NCI-H2227 treated with DMSO at 0.1 percent for 48 hours (cell line): Measurements from ENCODE around the gene BCAS3.
A peak's percentile ranks its signal among the peaks of the same experiment; 100 is the strongest.

Source experiments
- DNase-seq: peaks from one replicate; lab custom pipeline; 2025; lab: John Stamatoyannopoulos, UW

BCAS3 gene

DNA sequence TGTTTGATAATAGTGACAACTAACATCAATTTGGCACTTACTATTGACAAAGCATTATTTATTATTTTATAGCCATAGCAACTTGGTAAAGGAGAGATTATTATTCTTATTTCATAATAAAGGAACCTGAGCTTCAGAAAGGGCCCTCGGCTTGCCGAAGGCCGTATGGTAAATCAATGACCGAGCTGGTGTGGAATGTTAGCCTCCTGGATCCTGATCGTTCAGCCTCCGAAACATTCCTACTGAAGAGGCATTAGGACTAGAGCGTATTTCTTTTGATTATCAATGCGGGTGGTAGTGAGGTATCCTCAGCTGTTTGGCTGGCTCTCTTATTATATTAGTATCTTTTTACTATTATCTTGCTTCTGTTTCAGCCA, 522.7 kb downstream of the BCAS3 start:
- no peak for DNase-seq

DNA sequence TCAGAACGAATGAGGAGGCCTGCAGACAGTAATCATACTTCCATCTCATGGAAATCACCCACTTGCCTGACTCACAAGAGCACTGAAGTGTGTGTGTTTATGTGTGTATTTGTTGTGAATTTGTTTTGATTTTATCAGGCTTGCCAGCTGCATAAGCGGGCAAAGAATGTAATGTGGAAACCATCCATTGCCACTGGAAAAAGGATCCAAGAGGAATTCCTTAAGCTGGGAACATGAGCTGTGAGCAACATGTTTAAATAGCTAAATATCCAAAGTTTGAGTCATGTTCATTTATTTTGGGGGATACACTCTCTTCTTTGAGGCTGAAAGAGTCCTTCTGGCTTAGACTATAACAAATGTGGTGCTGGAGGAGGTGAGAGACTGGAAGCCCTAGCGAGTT, 523.6 kb downstream of the BCAS3 start:
- no peak for DNase-seq

DNA sequence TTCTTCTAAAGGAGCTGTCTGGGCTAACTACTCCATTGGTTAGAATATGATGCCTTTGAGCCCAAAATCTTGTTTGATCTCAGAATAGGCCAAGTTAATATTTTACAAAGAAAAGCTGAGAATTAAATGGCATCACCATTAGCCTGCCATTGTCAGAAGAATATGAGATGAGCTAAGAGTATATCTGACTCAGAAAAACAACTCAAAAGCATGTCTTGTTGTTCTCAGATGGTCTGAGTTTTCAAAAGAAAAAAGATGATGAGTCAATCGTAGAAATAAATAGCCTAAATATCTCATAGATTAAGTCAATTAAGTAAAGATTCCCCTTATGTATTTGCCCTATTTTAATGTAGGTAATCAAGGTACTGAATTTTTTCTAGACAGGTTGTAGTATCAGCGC, 524.9 kb downstream of the BCAS3 start:
- DNase-seq, result no peak

DNA sequence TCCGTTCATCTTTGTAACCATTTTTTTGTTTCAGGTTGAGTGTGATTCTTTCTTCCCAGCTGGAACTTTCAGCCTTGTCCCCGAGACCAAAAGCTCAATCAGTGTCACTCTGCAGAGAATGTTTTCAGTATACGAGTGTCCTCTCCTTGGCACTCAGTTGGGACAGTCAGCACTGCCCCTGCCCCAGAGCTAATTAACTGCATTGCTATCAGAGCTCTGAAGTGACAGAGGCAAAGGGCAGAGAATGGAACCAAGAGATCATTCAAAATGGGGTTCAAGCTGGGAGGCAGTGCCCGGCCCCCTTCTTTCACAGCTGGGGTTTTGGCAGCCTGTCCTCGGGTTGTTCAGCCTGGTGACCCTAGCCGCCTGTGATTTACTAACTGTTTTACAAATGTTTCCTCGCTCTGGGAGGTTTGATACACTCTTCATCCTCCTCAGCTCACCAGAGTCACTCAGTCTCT, 526.0 kb downstream of the BCAS3 start:
- DNase-seq, result no peak

DNA sequence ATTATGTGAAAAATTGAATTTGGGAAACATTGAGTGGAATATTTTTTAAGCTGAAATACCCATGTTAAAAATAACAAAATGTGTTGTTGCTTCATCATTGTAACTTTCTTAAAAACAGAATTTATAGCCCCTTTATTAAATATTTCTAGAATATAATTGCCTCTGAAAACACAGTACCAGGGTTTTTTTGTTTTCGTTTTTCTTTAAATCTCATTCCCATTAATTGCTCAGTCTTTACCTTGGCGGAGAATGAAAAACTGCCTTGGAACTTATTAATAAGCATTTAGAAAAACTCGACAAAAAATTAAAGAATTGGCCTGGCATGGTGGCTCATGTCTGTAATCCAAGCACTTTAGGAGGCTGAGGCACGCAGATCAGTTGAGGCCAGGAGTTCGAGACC, 526.8 kb downstream of the BCAS3 start:
- DNase-seq, result no peak

DNA sequence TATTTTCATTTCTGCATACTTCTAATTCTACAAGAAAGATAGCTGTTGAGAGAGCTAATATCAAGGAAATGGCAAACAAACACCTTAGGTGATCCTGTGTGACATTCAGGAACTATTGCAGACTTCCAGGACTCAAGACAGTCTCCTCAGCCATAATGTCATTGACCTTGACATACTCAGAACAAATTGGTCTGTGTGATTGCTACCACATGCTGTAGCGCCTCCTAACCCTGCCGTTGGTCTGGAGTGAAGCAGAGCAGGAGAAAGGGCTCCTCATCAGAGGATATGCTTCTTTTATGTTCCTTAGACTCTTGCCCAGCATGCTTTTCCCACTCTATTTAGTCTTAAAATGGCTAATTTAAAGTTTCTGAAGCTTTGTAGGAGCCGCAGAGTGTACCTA, 527.8 kb downstream of the BCAS3 start:
- no peak for DNase-seq

DNA sequence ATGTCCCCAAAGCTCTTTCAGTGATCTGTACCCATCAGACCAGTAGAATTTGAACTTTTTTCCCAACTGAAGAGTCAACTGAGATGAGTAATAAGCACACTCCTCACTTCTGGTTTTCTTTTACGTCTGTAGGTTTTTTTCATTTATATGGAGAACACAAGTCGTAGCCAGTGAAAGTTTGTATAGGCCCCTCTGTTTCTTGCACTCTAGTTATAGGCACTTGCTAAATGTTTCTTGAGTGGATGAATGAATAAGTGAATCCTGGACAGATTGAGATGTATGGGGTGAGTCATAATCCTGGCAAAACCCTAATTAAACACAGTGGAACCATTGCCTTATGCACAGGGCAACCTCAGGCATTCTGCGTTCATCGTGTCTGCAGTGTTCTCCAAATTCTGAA, 528.3 kb downstream of the BCAS3 start:
- no peak for DNase-seq

DNA sequence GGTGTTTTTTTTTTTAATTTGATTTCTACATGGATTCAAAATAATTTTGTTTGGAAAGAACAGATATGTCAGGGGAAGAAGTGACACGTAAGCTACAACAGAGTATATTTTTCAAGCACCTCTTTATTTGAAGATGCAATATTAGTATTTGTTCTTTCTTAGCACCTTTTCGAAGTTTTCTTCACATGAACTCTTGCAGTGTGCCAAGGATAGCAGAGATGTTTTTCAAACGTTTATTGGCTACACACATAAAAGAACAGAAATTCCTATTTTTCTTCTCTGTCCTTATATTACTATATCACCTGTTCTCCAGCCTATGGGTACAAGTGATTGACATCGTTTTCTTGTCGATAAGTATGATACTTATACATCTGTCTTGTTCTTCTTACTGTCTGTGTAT, 529.3 kb downstream of the BCAS3 start:
- no peak for DNase-seq

DNA sequence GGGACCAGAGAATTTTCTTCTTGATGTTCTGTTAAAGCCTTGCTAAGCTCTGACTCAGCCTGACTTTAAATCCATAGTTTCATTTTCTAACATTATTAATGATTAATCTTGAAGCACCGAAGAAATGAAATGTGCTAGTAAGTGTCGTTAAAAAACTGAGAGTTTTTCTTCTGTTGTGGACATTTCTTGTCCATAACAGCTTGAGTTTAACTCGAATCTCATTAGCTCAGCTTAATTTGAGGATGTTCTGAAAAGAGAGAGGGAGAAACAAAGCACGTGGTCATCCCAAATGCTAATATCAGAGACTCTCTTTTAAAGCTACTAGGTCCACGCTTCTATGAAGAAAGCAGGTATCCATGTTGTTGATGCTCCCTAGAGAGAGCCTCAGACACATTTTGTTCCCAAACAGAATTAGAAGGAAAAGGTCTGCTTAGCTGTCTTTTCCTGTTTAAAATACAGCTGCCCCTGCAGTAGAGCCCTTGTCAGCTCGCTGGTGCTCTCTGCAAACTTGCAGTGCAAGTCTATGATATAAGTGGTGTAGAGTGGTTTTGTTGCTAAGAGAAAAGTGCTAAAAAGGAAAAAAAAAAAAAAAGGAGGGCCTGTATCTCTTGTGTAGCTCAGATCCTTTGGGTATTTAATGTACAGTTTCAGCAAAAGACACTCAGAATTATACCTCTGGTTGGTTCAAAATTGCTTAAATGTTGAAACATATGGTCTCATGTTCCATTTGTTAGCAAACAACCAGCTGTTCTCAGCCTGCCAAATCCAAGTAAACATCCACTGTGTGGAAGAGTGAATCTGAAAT, 530.9 kb downstream of the BCAS3 start:
- peak; percentile 64 for DNase-seq

DNA sequence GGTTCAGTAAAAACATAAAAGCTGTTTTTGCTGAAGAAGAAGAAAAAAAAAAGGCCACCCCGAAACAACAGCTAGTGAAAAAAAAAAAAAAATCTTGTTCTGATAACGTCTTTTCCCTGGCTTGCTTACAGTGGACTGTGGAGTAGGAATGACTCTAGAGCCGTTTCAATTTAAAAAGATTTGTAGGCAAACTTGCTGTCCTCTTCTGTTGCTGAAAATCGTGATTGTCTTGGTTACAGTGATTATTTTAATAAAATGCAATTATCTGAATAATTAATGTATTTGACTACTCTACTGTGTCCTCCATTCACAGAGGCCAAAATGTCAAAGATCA, 531.4 kb downstream of the BCAS3 start:
- DNase-seq, result peak; percentile 64

DNA sequence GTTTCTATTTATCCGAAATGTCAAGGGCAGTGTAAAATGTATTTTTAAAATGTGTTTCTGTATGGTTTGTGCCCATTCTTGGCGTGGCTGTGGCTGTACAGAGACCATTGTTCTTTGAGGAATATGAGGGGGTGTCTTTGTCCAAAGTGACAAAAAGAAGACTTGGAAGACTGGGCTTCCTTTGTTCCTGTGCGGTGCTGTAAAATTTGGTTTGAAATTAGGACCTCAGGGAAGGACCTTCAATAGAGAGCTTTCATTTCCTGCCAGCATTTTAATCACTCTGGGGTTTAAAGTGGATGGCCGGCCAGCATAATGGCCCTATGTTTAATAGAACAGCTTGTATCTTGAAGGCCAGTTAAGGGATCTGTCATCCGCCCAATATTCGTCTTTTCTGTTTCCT, 531.9 kb downstream of the BCAS3 start:
- no peak for DNase-seq

DNA sequence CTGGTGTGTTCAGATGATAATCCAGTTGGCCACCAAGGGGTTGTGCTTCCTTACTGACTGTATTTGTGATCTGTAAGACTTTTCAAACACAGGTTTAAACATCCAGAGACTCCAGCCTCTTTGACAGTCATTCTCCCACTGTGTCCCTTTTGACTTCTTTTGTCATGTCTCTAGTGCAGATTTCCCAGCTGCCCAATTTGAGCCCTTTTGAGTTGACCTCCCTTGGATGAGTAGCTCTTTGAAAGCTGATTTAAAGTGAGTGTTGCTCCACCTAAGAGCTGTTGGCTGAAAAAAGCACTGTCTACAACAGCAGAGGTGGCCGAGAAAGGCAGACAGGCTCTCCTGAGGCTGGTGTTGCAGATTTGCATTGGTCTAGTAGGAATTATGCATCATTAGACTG, 533.6 kb downstream of the BCAS3 start:
- DNase-seq, result peak; percentile 68

DNA sequence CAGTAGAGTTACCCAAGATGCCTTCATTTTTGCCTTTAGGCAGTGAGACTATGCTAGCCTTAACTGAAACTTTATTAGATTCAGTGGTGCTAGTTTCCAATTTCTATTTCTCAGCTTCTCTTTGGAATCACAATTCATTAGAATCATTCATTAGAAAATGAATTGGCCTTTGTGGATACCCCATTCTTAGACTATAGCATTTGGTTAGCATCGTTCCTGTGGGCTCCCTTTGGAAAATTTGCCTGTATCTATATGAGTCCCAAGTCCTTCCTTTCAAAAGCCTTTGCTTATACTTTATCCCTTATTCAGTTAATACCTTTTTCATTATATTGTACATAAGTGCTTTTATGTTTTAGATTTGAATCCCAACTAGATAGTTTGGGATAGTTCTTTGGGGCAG, 535.0 kb downstream of the BCAS3 start:
- no peak for DNase-seq

DNA sequence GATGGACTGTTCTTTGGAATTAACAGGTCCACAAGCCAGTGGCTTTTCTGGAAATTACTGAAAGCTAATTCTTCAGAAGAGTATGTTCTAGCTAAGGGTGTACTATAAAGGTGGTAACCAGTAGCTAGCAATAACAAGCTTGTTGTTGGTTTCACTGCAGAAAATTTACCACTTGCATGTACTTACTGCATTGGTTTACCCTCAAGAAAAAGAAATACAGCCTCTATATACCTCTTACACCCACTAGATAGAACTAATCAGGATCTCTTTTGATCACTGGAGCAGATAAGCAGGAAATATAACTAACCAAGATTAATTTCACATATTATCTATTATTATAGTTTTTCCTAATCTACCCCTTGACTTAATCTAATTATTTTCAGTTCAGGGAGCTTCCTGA, 537.1 kb downstream of the BCAS3 start:
- no peak for DNase-seq

DNA sequence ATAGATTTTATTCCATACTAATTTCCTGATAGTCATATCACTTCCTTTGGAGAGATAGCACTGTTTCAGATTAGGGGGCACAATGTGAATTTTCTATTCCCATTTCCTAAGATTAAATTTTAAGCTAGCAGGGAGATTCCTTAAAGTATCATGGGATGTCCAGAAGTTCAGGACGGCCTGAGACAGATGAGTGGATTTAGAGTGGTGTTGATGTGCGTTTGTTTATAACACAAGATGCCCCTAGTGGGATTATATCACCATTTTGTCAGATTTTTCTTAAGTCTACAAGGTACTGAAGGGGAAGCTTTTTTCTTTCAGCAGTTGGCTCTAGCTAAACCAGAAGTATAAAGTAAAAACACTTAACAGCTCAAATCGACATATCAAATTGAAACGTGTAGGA, 538.4 kb downstream of the BCAS3 start:
- no peak for DNase-seq

DNA sequence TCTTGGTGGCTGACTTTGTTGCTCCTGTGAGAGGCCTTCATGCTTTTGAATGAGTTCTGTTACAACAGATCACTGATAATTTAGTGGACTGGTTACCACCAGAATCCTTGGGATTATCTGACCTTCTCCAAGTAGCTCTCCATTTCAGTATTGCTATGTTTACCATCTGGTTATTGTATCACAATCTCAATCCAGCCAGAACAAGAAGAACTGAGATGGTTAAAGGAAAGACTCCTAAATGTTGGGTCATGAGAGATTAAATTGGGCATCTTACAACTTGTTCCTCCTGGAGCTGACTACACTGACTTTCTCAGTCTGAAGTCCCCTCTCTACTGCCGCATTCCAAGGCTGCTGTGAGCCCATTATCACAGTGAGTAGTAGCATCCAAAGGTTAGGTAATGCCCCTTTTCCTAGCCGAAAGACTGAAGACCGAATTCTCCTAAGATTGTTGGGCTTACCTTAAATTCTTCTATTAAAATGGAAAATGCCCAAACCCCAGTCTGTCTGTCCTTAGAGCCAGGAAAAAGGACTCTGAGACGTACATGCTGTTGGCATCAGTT, 540.3 kb downstream of the BCAS3 start:
- DNase-seq, result no peak

DNA sequence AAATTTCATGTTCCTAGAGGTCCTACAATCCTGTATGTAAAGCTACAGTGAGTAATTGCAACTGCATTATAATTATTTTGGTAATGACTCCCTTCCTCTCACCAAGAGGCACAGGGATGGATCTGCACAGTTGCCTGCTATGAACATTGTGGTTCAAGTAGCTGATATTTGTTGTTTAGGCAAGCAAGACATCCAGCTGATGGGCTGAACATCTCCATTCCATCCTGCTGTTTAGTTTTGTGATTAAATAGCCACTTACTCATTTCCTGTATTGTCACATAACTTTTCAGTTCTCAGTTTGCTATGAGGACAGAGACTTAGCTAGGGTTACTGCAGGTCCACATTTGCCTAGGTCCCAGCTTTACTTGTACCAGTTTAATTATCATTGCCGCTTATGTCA, 540.8 kb downstream of the BCAS3 start:
- DNase-seq, result no peak

DNA sequence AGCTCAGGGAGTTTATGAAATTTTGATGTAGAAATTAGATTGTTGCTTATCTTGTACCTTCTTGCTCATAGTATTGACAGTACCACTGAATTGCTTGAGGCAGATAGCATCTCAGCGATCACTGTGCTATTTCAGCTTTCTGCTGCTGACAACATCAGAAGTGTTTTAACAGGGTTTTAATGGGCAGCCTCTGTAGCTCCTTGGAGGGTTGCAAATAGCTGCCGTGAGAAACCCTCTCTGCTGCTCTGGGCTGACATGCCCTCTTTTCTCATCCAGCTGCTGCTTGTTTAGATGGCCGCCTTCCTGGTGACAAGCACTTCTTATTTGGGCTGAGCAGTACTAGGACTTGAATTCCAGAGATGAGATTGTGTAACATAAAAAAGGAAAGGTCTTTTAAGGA, 541.8 kb downstream of the BCAS3 start:
- DNase-seq, result no peak

DNA sequence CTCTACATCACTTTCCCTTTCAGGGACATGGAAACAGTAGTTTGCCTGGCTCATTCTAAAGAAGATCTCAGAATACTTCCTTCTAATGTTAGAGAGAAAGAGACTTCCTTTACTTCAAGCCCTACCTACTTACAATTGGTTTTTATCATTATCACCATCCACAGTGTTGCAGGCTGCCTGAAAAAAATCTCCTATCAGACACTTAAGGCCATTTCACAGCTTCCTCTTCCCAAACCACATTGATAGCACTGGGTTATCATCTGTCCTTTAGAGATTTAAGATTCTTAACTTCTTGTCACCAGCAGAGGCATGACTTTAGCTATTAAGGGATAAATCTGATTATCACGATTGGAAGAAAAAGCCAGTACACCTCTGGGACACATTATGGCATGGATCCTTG, 543.5 kb downstream of the BCAS3 start:
- DNase-seq, result no peak

DNA sequence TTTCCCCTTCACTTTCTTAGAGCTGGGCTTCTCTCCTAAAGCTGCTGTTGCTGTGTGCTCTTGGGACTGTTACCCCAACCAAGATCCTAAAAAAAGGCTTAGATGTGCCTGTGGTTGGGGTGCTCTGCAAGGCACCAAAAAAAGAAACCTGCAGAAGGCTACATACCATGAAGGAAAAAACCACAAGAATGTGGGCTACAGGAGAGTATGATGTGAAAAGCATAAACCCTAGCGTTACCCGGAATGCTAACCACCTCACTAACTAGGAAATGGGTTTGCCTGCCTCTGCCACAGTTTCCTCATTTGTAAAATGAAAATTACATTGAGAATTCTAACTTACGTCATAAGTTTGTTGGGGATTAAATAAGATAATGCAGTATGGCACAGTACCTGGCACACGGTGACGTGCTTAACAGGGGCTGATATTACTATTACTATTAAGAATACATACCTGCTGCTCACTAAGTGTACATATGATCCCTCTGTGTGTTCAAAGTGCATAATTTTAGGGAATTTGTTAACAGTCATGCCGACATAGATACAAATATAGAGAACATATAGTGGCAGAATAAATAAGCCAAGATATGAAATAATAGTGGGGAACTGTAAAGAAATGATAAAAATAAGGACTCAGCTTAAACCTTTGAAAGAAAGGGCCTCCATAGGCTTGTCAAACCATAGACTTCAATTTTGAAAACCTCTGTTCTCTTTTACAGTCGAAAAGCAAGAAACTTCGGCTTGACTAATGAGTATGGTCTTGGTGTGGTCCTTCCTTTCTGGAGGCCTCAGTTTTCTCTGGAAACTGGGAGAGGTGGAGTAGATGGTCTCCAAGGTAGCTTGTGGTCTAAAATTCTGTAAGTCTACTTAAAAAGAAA, 544.2 kb downstream of the BCAS3 start:
- DNase-seq, result no peak

DNA sequence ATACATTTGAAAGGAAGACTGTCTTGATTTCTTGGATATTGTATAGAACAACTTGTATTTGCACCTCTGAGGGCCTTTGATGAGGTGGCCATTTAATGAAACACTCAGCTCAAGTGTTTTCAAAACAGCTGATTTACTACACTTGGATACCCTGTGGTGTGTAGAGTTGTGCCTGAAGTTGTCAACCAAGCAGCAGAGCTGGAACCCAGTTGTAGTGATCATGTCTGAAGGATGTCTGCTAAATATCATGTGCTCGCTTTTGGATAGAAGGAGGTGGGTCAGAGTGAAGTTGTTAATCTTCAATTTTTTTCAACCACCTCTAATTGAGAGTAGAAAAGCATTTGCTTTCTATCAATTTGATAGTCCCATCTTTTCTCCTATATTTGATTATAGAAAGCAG, 546.1 kb downstream of the BCAS3 start:
- DNase-seq, result no peak

DNA sequence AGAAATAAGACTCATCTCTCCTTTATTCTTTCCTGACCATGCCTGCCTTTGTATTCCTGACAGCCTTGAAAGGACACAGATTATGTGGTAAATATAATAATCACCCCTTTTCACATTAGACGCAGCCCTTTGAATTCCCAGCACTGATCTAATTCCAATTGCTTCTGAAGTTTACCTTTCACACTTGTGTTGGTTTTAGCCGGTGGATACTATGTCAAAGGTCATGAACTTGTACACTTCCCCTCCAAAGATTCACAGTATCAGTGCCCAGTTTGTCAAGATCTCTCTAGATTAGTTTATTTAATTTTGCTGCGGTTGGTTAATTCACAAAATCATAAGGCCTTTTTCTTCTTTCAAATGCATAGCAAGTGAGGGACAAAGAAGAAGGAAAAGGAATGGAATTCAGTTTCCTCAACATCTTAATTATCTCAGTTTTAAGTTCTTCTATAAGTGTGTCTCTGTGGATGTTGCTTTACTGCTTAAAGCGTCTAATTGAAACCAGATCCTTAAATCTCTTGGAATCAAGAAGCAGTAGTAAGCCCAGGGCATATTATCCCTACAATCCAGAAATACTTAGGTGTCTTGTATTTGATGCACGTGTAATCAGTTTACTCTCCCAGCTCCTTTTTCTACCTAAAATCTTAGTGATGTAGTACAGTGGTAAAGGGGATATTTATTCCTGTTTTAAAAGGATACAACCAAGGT, 547.7 kb downstream of the BCAS3 start:
- DNase-seq, result peak; percentile 29

DNA sequence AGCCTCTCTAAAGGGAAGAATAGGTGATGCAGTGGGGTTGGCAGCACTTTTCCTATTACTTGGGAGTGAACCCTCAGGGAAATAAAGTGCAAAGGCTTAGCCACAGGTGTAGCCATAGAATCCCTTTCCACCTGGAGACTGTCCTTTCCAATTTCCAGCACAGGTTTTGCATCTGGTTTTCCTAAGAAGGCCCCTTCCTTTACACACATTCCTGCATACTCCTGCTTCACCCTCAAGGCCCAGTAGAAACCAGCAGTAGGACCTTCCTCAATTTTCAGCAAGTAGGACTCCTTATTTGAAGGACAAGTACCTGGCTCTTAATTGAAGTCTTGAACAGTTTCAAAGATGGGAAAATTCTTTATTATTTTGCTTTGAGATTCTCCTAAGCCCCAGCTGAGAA, 550.2 kb downstream of the BCAS3 start:
- DNase-seq, result no peak
